Lung microvascular endothelial cell (primary cell): ENCODE measurements around the gene AGTPBP1. TPM values are rescaled to one million over a fixed set of nuclear protein-coding genes. Genes with fewer than 3 reads are reported as not detected.

Experiments
- DNase-seq, 2 donors: peaks; one replicate each; pipeline versions ENCODE4 v3.0.0 to v3.0.0-alpha.2; 2010; ENCODE audit warnings: low read depth in 2 of 2
- total RNA-seq: library from RNA; depleted of rRNA; stranded (reverse); fragments of >200 nt; gene quantifications from 2 replicates; pipeline ENCODE4 v1.2.1, GENCODE V29; 2014

Gene AGTPBP1
- total RNA-seq, 1 donor from 2014 or later, result 24.4 TPM

- no peak for DNase-seq
Observed at GRCh38 chr9:85501882-85502281, 239.9 kb downstream of the AGTPBP1 start.

GRCh38 chr9:85501456-85501855 is 240.3 kb downstream of the AGTPBP1 start:
- DNase-seq, result no peak

Other genes starting within 250 kb of the AGTPBP1 start
- gene NAA35, start 199.2 kb upstream of the AGTPBP1 start, total RNA-seq, result 13.3 and 13.5 TPM in 2 replicates